HepG2 (cell line): ENCODE results near the gene NARS2. TPM values are rescaled to one million over a fixed set of nuclear protein-coding genes. Genes with fewer than 3 reads are reported as not detected.

ENCODE experiments used
- ATAC-seq: fragments of 200-7000 bp; cut with Tn5 transposase; 3 replicates; pipeline ENCODE4 v1.9.1; 2020; ENCODE audit warnings: mild to moderate bottlenecking, moderate library complexity
- BruUV-seq: library from RNA; stranded (reverse); fragments of 400-500 nt; replicated peaks from 2 replicates; lab custom pipeline; 2021; lab: Mats Ljungman, UMichigan
- CTCF ChIA-PET: fragments of 300-600 bp; formaldehyde crosslinking; extraction: SDS; loops from one replicate; lab custom pipeline; 2021; ENCODE audit warnings: low total read pairs, inconsistent platforms, low intra/inter-chr PET ratio; lab: Yijun Ruan, JAX
- POLR2A ChIA-PET: fragments of 350-600 bp; sonication (Branson Sonifier 250); formaldehyde crosslinking; loops from one replicate; lab custom pipeline; 2020; ENCODE audit warnings: antibody characterized with exemption, inconsistent platforms; lab: Yijun Ruan, JAX
- DNase-seq: peaks from one replicate; pipeline ENCODE4 v3.0.0-alpha.2; 2015; ENCODE audit warnings: low spot score
- FAIRE-seq: peaks from 3 replicates; lab custom pipeline; 2011; peaks lifted over from hg19 to GRCh38; lab: Jason Lieb, UNC
- H2AFZ ChIP-seq: one replicate; pipeline ENCODE4 v1.6.1; 2011; ENCODE audit warnings: low read length, inconsistent platforms
- H3K27ac ChIP-seq: fragments of 300-600 bp; 3 replicates; pipeline ENCODE4 v1.8.0; 2011; ENCODE audit warnings: mixed run types, mild to moderate bottlenecking, mixed read lengths, low read length, inconsistent platforms; ENCODE audit not compliant: insufficient read depth; ENCODE audit errors: extremely low read length
- H3K27me3 ChIP-seq, 2 experiments: fragments of 200-600 bp in 1 of 2; 2 replicates in 1 of 2; 3 replicates in 1 of 2; pipeline versions ENCODE4 v1.6.0 to v1.8.0; 2011; ENCODE audit warnings: low read length in 2 of 2, mild to moderate bottlenecking in 2 of 2, moderate library complexity in 2 of 2, inconsistent platforms in 1 of 2; ENCODE audit not compliant: insufficient read depth in 2 of 2, control insufficient read depth in 1 of 2
- H3K36me3 ChIP-seq, 2 experiments: fragments of 200-600 bp in 1 of 2; replicated peaks in 1 of 2; 2 replicates in 1 of 2; 3 replicates in 1 of 2; pipeline versions ENCODE4 v1.5.1 to v1.8.0; 2011; ENCODE audit warnings: low read length in 2 of 2, inconsistent platforms in 1 of 2; ENCODE audit not compliant: insufficient read depth in 2 of 2, control insufficient read depth in 1 of 2
- H3K4me1 ChIP-seq: 2 replicates; pipeline ENCODE4 v1.5.1; 2012; ENCODE audit warnings: low read length, inconsistent platforms; ENCODE audit not compliant: insufficient read depth
- H3K4me2 ChIP-seq: 2 replicates; pipeline ENCODE4 v1.6.0; 2011; ENCODE audit warnings: low read depth, low read length, inconsistent platforms
- H3K4me3 ChIP-seq, 3 experiments: fragments of 200-600 bp in 1 of 3; sonication (generic), shearing (Covaris generic) in 1 of 3; replicated peaks in 1 of 3; 2 replicates each; pipeline ENCODE4 v1.5.1; 2011 to 2016; ENCODE audit warnings: low read length in 3 of 3, inconsistent platforms in 2 of 3, low read depth in 2 of 3, mild to moderate bottlenecking in 2 of 3, control low read depth in 1 of 3, mixed read lengths in 1 of 3; ENCODE audit not compliant: insufficient read depth in 1 of 3
- H3K79me2 ChIP-seq: one replicate; pipeline ENCODE4 v1.6.1; 2011; ENCODE audit warnings: low read length, inconsistent platforms; ENCODE audit not compliant: insufficient read depth
- H3K9ac ChIP-seq: 2 replicates; pipeline ENCODE4 v1.6.0; 2011; ENCODE audit warnings: mild to moderate bottlenecking, low read depth, low read length, inconsistent platforms; ENCODE audit not compliant: insufficient read depth
- H3K9me3 ChIP-seq: 2 replicates; pipeline ENCODE4 v1.5.1; 2012; ENCODE audit warnings: mild to moderate bottlenecking, low read length
- H4K20me1 ChIP-seq: 2 replicates; pipeline ENCODE4 v1.6.0; 2011; ENCODE audit warnings: inconsistent platforms, mild to moderate bottlenecking, low read length, moderate library complexity; ENCODE audit not compliant: insufficient read depth
- ASH2L ChIP-seq: fragments of 300-600, 200-600 bp; sonication (generic); IDR thresholded peaks from 2 replicates; pipeline ENCODE4 v1.7.0; 2017; ENCODE audit warnings: low read depth, mild to moderate bottlenecking, moderate library complexity, mixed read lengths, low read length; ENCODE audit not compliant: insufficient read length
- CENPBD1 ChIP-seq: sonication (generic); formaldehyde crosslinking; IDR thresholded peaks from 2 replicates; pipeline ENCODE4 v1.8.0; 2022; ENCODE audit warnings: missing genetic modification reagents, low read depth, mild to moderate bottlenecking, borderline replicate concordance
- KAT2B ChIP-seq: fragments of 150-350 bp; IDR thresholded peaks from 2 replicates; pipeline ENCODE4 v1.6.1; 2014; ENCODE audit warnings: low read depth, low read length, borderline replicate concordance
- NPAS2 ChIP-seq: sonication (generic); formaldehyde crosslinking; IDR thresholded peaks from 2 replicates; pipeline ENCODE4 v1.8.0; 2022; ENCODE audit warnings: mild to moderate bottlenecking, missing genetic modification reagents, borderline replicate concordance
- RFXAP ChIP-seq: sonication (generic); formaldehyde crosslinking; IDR thresholded peaks from 2 replicates; pipeline ENCODE4 v1.4.0; 2020; ENCODE audit warnings: missing genetic modification reagents, borderline replicate concordance
- RORA ChIP-seq: sonication (generic); formaldehyde crosslinking; IDR thresholded peaks from 2 replicates; pipeline ENCODE4 v1.5.0; 2020; ENCODE audit warnings: mild to moderate bottlenecking, missing genetic modification reagents, moderate library complexity
- TP53 ChIP-seq: sonication (generic); formaldehyde crosslinking; conservative IDR thresholded peaks from 2 replicates; pipeline ENCODE4 v1.4.0; 2020; ENCODE audit warnings: missing genetic modification reagents
- ZNF12 ChIP-seq: sonication (generic); formaldehyde crosslinking; IDR thresholded peaks from 2 replicates; pipeline ENCODE4 v1.5.0; 2020; ENCODE audit warnings: missing genetic modification reagents
- ZNF713 ChIP-seq: sonication (generic); formaldehyde crosslinking; IDR thresholded peaks from 2 replicates; pipeline ENCODE4 v1.4.0; 2020; ENCODE audit warnings: mild to moderate bottlenecking, missing genetic modification reagents
- ZNF776 ChIP-seq: sonication (generic); formaldehyde crosslinking; IDR thresholded peaks from 2 replicates; pipeline ENCODE4 v1.4.0; 2020; ENCODE audit warnings: mild to moderate bottlenecking, missing genetic modification reagents
- ZSCAN25 ChIP-seq: sonication (generic); formaldehyde crosslinking; IDR thresholded peaks from 2 replicates; pipeline ENCODE4 v1.8.0; 2022; ENCODE audit warnings: mild to moderate bottlenecking, missing genetic modification reagents
- in situ Hi-C: cut with HindIII; loops from 2 replicates; pipeline ENCODE4 v1.10.0; 2017; ENCODE audit warnings: low pct_unique_long_range_greater_than_20kb; ENCODE audit not compliant: extremely low pct_ligation_motif_present
- intact Hi-C: fragments of 100-400 bp; cut with micrococcal nuclease; formaldehyde crosslinking; loops from one replicate; pipeline ENCODE4 v1.10.0; 2022; ENCODE audit not compliant: unreplicated experiment
- polyA plus RNA-seq, 8 experiments: library from polyadenylated mRNA; depleted of rRNA in 3 of 8; stranded (reverse) in 7 of 8; unstranded in 1 of 8; fragments of >200 nt; fragmentation: Illumina TruSeq in 4 of 8; extraction: Trizol in 4 of 8; gene quantifications; 2 replicates each; pipeline versions ENCODE4 v1.2.1 to v1.2.3, GENCODE V29; 2011 to 2016; ENCODE audit warnings: low read depth in 4 of 8, missing spikeins in 1 of 8, mixed read lengths in 1 of 8; ENCODE audit not compliant: insufficient read depth in 1 of 8
- total RNA-seq, 5 experiments: library from RNA; depleted of rRNA; stranded (reverse); fragments of >200 nt; fragmentation: Illumina TruSeq; extraction: Trizol; gene quantifications; 2 replicates each; pipeline ENCODE4 v1.2.3, GENCODE V29; 2016; ENCODE audit warnings: low read depth in 1 of 5
- TF ChIP-seq, protein P1 (sequence below): sonication (generic); formaldehyde crosslinking; IDR thresholded peaks from 2 replicates; pipeline ENCODE4 v1.5.0; 2020; ENCODE audit warnings: mild to moderate bottlenecking, missing genetic modification reagents
- TF ChIP-seq, protein P2 (sequence below): sonication (generic); formaldehyde crosslinking; IDR thresholded peaks from 2 replicates; pipeline ENCODE4 v1.5.0; 2020; ENCODE audit warnings: missing genetic modification reagents

Gene NARS2
- total and polyA plus RNA-seq, 2 of the 13 experiments (the other 11 are each of a cell fraction or from before 2014, with no cell fraction given): 45.9 to 65.0 TPM

DNA sequence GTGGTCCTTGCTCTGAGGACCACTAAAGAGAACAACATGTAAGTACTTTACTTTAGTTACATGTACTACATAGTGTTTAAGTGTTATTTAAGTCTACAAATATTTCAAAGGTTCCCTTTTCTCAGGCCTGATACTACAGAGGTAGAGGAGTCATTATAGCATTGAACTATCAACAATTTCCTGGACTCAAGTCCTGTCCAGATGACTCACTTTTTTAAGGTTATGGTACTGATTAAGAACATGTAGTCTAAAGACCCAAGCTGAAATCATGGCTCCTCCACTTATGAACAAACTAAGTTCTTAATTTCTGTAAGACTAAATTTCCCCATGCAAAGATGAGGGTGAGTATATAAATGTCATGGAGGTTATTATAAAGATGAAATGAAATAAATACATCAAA is 74.7 kb downstream of the NARS2 start:
- POLR2A ChIA-PET: no interaction called here
- intact Hi-C loops: no loop called here
- H3K9ac ChIP-seq: no peak overlapping the region
- no peak overlapping the region for H3K27ac ChIP-seq
- BruUV-seq: no TSS peak
- H3K9me3 ChIP-seq: no peaks in the 10 kb centered on the region
- no peak overlapping the region for H2AFZ ChIP-seq
- no peak for ATAC-seq
- H3K36me3 ChIP-seq: peaks cover 0 to 4% of the 10 kb centered on the region in 2 experiments; a peak in 2 of 5 replicates
- no peak overlapping the region for H3K4me2 ChIP-seq
- H4K20me1 ChIP-seq: peaks cover 11% of the 10 kb centered on the region; the same call in 1 of the 2 replicates
- no peak for TF ChIP-seq TP53 (CRISPR knock-in tag)
- TF ChIP-seq, protein P1, sequence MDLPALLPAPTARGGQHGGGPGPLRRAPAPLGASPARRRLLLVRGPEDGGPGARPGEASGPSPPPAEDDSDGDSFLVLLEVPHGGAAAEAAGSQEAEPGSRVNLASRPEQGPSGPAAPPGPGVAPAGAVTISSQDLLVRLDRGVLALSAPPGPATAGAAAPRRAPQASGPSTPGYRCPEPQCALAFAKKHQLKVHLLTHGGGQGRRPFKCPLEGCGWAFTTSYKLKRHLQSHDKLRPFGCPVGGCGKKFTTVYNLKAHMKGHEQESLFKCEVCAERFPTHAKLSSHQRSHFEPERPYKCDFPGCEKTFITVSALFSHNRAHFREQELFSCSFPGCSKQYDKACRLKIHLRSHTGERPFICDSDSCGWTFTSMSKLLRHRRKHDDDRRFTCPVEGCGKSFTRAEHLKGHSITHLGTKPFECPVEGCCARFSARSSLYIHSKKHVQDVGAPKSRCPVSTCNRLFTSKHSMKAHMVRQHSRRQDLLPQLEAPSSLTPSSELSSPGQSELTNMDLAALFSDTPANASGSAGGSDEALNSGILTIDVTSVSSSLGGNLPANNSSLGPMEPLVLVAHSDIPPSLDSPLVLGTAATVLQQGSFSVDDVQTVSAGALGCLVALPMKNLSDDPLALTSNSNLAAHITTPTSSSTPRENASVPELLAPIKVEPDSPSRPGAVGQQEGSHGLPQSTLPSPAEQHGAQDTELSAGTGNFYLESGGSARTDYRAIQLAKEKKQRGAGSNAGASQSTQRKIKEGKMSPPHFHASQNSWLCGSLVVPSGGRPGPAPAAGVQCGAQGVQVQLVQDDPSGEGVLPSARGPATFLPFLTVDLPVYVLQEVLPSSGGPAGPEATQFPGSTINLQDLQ (CRISPR knock-in tag): no peak
- TF ChIP-seq ZSCAN25 (CRISPR knock-in tag): no peak
- TF ChIP-seq, all 625 proteins: peak for 0
- no peak for FAIRE-seq
- no peak for DNase-seq
- Histone ChIP-seq H3K27me3 (no peaks in the 10 kb centered on the region), H3K79me2 (peaks cover 5% of the 10 kb centered on the region), H3K4me3 (no peak overlapping the region), H3K4me1 (no peaks in the 10 kb centered on the region)
- in situ Hi-C loops: no loop called here
- CTCF ChIA-PET: no interaction called here

DNA sequence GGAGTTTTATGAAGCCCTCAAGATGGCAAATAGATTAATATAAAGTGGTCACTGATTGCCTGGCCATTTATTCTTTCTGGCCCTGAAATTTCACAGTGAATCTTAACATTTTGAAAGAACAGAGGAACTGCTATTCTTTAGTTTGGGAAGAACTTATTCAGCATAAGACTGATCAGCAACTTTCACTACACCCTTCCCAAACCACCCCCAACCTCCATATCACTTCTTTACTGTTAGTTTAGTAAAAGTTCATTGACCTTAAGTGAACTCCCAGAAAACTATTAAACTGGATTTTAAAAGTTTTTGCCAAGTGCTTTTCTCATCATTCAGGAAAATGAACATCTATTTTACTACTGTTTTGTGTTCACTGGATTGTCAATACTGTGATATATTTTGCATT is 77.4 kb downstream of the NARS2 start:
- no peaks in the 10 kb centered on the region for H3K27me3 ChIP-seq
- no peak for FAIRE-seq
- no peak for DNase-seq
- ATAC-seq: no peak
- POLR2A ChIA-PET: no interaction called here
- H2AFZ ChIP-seq: no peak overlapping the region
- peaks cover 5% of the 10 kb centered on the region for H3K79me2 ChIP-seq
- H3K4me1 ChIP-seq: no peaks in the 10 kb centered on the region
- intact Hi-C loops (no loop called here), in situ Hi-C loops (no loop called here)
- CTCF ChIA-PET: no interaction called here
- BruUV-seq: no TSS peak
- H4K20me1 ChIP-seq: peaks cover 16% of the 10 kb centered on the region; the same call in 1 of the 2 replicates
- H3K9me3 ChIP-seq: no peaks in the 10 kb centered on the region
- no peak overlapping the region for H3K4me2 ChIP-seq
- no peak overlapping the region for H3K27ac ChIP-seq
- no peak for TF ChIP-seq ZNF713 (CRISPR knock-in tag)
- no peak for TF ChIP-seq CENPBD1
- TF ChIP-seq RORA (CRISPR knock-in tag): no peak
- TF ChIP-seq NPAS2 (CRISPR knock-in tag): no peak
- TF ChIP-seq ZNF12 (CRISPR knock-in tag): no peak
- no peak for TF ChIP-seq KAT2B
- TF ChIP-seq, protein P2, sequence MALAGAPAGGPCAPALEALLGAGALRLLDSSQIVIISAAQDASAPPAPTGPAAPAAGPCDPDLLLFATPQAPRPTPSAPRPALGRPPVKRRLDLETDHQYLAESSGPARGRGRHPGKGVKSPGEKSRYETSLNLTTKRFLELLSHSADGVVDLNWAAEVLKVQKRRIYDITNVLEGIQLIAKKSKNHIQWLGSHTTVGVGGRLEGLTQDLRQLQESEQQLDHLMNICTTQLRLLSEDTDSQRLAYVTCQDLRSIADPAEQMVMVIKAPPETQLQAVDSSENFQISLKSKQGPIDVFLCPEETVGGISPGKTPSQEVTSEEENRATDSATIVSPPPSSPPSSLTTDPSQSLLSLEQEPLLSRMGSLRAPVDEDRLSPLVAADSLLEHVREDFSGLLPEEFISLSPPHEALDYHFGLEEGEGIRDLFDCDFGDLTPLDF (CRISPR knock-in tag): no peak
- no peak for TF ChIP-seq ASH2L
- no peak for TF ChIP-seq ZNF776 (CRISPR knock-in tag)
- no peak for TF ChIP-seq RFXAP (CRISPR knock-in tag)
- peaks cover 3 to 6% of the 10 kb centered on the region in 2 experiments; a peak in 4 of 5 replicates for H3K36me3 ChIP-seq
- H3K9ac ChIP-seq: no peak overlapping the region
- H3K4me3 ChIP-seq: no peak overlapping the region
